Neutrophil (primary cell): Measurements from ENCODE around the gene TMOD3.

Experiments used
- H3K27ac ChIP-seq: fragments of 200-600 bp; sonication (generic); 2 replicates; pipeline ENCODE4 v1.5.1; 2016; ENCODE audit warnings: mild to moderate bottlenecking, moderate library complexity
- H3K27me3 ChIP-seq: fragments of 200-600 bp; sonication (generic); 2 replicates; pipeline ENCODE4 v1.6.0; 2016; ENCODE audit warnings: mild to moderate bottlenecking
- H3K36me3 ChIP-seq: fragments of 200-600 bp; sonication (generic); 2 replicates; pipeline ENCODE4 v1.5.1; 2017
- H3K4me1 ChIP-seq, 2 experiments: fragments of 200-600 bp in 1 of 2; sonication (generic) in 1 of 2; 1 replicate in 1 of 2; 2 replicates in 1 of 2; pipeline versions ENCODE4 v1.5.1 to v1.6.1; 2013 to 2016; ENCODE audit warnings: low read depth in 1 of 2, low read length in 1 of 2, mild to moderate bottlenecking in 1 of 2, moderate library complexity in 1 of 2; ENCODE audit not compliant: control insufficient read depth in 1 of 2, insufficient read depth in 1 of 2
- H3K4me3 ChIP-seq, 2 experiments: fragments of 200-600 bp in 1 of 2; sonication (generic) in 1 of 2; 1 replicate in 1 of 2; 2 replicates in 1 of 2; pipeline ENCODE4 v1.5.1; 2013 to 2016; ENCODE audit warnings: low read depth in 1 of 2, low read length in 1 of 2, mild to moderate bottlenecking in 1 of 2, moderate library complexity in 1 of 2
- H3K9me3 ChIP-seq: fragments of 200-600 bp; sonication (generic); 2 replicates; pipeline ENCODE4 v1.5.1; 2016
- TF ChIP-seq, protein P1 (sequence below): fragments of 200-600 bp; sonication (generic); IDR thresholded peaks from 2 replicates; pipeline ENCODE4 v1.5.1; 2016; ENCODE audit warnings: antibody characterized with exemption

TMOD3 gene

GRCh38 chr15:51802593-51802992, 26.9 kb upstream of the TMOD3 start:
- H3K36me3 ChIP-seq, result peaks cover 49% of the 10 kb centered on the region
- no peak overlapping the region for H3K27ac ChIP-seq
- TF ChIP-seq, protein P1, sequence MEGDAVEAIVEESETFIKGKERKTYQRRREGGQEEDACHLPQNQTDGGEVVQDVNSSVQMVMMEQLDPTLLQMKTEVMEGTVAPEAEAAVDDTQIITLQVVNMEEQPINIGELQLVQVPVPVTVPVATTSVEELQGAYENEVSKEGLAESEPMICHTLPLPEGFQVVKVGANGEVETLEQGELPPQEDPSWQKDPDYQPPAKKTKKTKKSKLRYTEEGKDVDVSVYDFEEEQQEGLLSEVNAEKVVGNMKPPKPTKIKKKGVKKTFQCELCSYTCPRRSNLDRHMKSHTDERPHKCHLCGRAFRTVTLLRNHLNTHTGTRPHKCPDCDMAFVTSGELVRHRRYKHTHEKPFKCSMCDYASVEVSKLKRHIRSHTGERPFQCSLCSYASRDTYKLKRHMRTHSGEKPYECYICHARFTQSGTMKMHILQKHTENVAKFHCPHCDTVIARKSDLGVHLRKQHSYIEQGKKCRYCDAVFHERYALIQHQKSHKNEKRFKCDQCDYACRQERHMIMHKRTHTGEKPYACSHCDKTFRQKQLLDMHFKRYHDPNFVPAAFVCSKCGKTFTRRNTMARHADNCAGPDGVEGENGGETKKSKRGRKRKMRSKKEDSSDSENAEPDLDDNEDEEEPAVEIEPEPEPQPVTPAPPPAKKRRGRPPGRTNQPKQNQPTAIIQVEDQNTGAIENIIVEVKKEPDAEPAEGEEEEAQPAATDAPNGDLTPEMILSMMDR, result no peak
- H3K4me3 ChIP-seq, result no peak overlapping the region
- no peaks in the 10 kb centered on the region for H3K4me1 ChIP-seq
- H3K9me3 ChIP-seq, result no peaks in the 10 kb centered on the region
- no peaks in the 10 kb centered on the region for H3K27me3 ChIP-seq

DNA sequence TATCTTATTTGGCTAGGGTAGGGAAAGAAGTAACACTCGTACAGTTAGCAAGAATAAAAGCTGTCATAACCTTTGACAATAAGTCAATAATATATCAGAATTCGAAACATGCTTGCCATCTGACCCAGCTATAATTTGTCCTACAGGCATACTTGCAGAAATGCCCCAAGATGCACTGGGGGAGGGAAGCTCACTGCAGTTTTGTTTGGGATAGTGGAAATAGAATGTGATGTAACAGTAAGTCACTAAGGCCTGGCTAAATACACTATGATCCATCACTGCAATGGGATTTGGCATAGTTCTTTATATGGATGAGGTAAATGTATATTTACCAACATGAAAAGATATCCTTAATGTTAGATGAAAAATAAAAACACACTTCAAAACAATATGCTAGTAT, 25.5 kb upstream of the TMOD3 start:
- TF ChIP-seq, protein P1, result no peak
- Histone ChIP-seq H3K4me3 (no peak overlapping the region), H3K4me1 (no peaks in the 10 kb centered on the region), H3K27me3 (no peaks in the 10 kb centered on the region), H3K9me3 (no peaks in the 10 kb centered on the region), H3K36me3 (peaks cover 53% of the 10 kb centered on the region), H3K27ac (no peak overlapping the region)

DNA sequence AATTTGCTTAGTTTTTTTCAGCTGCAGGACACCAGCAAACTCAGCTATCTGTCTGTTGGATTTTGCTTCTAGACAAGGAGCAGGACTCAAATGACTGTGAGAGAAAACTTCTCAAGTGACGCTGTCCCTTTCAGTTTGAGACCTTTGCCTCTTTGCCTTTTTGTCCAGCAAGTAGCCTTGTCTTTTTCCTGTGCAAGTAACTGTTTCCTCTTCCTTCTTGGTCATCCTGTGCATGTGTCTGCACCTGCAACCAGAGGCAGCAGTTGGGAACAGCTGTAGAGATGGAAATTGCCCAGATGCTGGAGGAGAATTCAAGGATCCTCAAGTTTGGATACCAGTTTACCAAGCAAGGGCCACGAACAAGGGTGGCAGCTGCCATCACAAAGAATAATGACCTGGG, 23.3 kb upstream of the TMOD3 start:
- TF ChIP-seq, protein P1, result no peak

DNA sequence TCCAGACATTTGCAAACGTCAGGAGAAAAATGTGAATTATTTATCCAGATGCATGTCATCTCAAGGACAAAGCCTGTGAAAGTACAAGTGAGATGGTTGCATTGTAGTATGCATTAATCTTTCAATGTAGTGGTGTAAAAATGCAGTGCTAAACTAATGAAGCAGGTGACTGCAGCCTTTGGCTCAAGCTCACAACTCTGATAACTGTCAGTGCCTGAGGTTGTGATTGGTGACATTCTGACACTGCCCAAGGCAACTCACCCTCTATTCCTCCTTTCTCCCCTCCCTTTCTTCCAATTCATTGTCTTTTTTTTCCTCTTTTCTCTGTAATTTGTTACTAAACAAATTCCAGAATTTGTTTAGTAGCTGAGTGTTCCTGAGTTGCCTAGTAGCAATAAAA, 20.0 kb upstream of the TMOD3 start:
- Histone ChIP-seq H3K4me1 (no peaks in the 10 kb centered on the region), H3K4me3 (no peak overlapping the region), H3K27ac (no peak overlapping the region), H3K27me3 (no peaks in the 10 kb centered on the region), H3K36me3 (peaks cover 46% of the 10 kb centered on the region), H3K9me3 (no peaks in the 10 kb centered on the region)
- TF ChIP-seq, protein P1, result no peak

More for the DNA sequence above, 23.3 kb upstream of the TMOD3 start:
- Histone ChIP-seq H3K4me1 (no peaks in the 10 kb centered on the region), H3K27me3 (no peaks in the 10 kb centered on the region), H3K36me3 (peaks cover 51% of the 10 kb centered on the region), H3K9me3 (no peaks in the 10 kb centered on the region), H3K27ac (no peak overlapping the region), H3K4me3 (no peak overlapping the region)

- Histone ChIP-seq H3K27me3 (no peaks in the 10 kb centered on the region), H3K27ac (no peak overlapping the region), H3K4me3 (no peak overlapping the region), H3K36me3 (peaks cover 29% of the 10 kb centered on the region), H3K4me1 (no peaks in the 10 kb centered on the region), H3K9me3 (no peaks in the 10 kb centered on the region)
- TF ChIP-seq, protein P1, result no peak
Measured at GRCh38 chr15:51812598-51812997, 16.9 kb upstream of the TMOD3 start.

GRCh38 chr15:51814606-51815005, 14.8 kb upstream of the TMOD3 start:
- H3K9me3 ChIP-seq, result no peaks in the 10 kb centered on the region

More at GRCh38 chr15:51814606-51815005, 14.8 kb upstream of the TMOD3 start:
- Histone ChIP-seq H3K4me1 (no peaks in the 10 kb centered on the region), H3K4me3 (no peak overlapping the region), H3K27ac (no peak overlapping the region), H3K36me3 (peaks cover 9% of the 10 kb centered on the region), H3K27me3 (no peaks in the 10 kb centered on the region)
- TF ChIP-seq, protein P1, result no peak
